ENCODE data around the gene GAB2.

- no peak for TF ChIP-seq CTCF (IDR thresholded peaks at IDR 0.05)
- no peak for TF ChIP-seq POLR2A (IDR thresholded peaks at IDR 0.05)
Measured at GRCh38 chr11:78276311-78276710, 141.3 kb downstream of the GAB2 start.

All from lower leg skin (tissue), 3 donors.